HepG2 (cell line): Measurements from ENCODE around the gene PDPR. TPM values are rescaled to one million over a fixed set of nuclear protein-coding genes. Genes with fewer than 3 reads are reported as not detected.

Experiments
- BHLHE40 ChIP-seq: IDR thresholded peaks from 2 replicates; pipeline ENCODE4 v1.6.1; 2011; ENCODE audit warnings: low read length, improper control_type of control experiment
- EEA1 ChIP-seq: sonication (generic); formaldehyde crosslinking; IDR thresholded peaks from 2 replicates; pipeline ENCODE4 v1.5.1; 2020; ENCODE audit warnings: mild to moderate bottlenecking, missing genetic modification reagents, borderline replicate concordance
- GABPB1 ChIP-seq: IDR thresholded peaks from 2 replicates; pipeline ENCODE4 v1.6.1; 2016; ENCODE audit warnings: mild to moderate bottlenecking, missing genetic modification reagents, moderate library complexity, missing compliant biosample characterization
- HOXA3 ChIP-seq: sonication (generic); formaldehyde crosslinking; IDR thresholded peaks from 2 replicates; pipeline ENCODE4 v1.5.0; 2020; ENCODE audit warnings: missing genetic modification reagents
- KDM5B ChIP-seq: sonication (generic); formaldehyde crosslinking; IDR thresholded peaks from 2 replicates; pipeline ENCODE4 v1.4.0; 2020; ENCODE audit warnings: missing genetic modification reagents, mild to moderate bottlenecking, borderline replicate concordance
- MYC ChIP-seq: sonication (generic); formaldehyde crosslinking; IDR thresholded peaks from 2 replicates; pipeline ENCODE4 v1.9.0; 2021; ENCODE audit warnings: missing genetic modification reagents, borderline replicate concordance
- SALL1 ChIP-seq: sonication (generic); formaldehyde crosslinking; IDR thresholded peaks from 2 replicates; pipeline ENCODE4 v1.8.0; 2022; ENCODE audit warnings: mild to moderate bottlenecking, missing genetic modification reagents
- SAP130 ChIP-seq: IDR thresholded peaks from 2 replicates; pipeline ENCODE4 v1.6.1; 2016; ENCODE audit warnings: low read depth
- TARDBP ChIP-seq: sonication (generic); formaldehyde crosslinking; IDR thresholded peaks from 2 replicates; pipeline ENCODE4 v1.8.0; 2022; ENCODE audit warnings: mild to moderate bottlenecking, missing genetic modification reagents
- ZNF563 ChIP-seq: sonication (generic); formaldehyde crosslinking; IDR thresholded peaks from 2 replicates; pipeline ENCODE4 v1.8.0; 2022; ENCODE audit warnings: mild to moderate bottlenecking, moderate library complexity, missing genetic modification reagents
- polyA plus RNA-seq, 8 experiments: library from polyadenylated mRNA; depleted of rRNA in 3 of 8; stranded (reverse) in 7 of 8; unstranded in 1 of 8; fragments of >200 nt; fragmentation: Illumina TruSeq in 4 of 8; extraction: Trizol in 4 of 8; gene quantifications; 2 replicates each; pipeline versions ENCODE4 v1.2.1 to v1.2.3, GENCODE V29; 2011 to 2016; ENCODE audit warnings: low read depth in 4 of 8, missing spikeins in 1 of 8, mixed read lengths in 1 of 8; ENCODE audit not compliant: insufficient read depth in 1 of 8
- total RNA-seq, 5 experiments: library from RNA; depleted of rRNA; stranded (reverse); fragments of >200 nt; fragmentation: Illumina TruSeq; extraction: Trizol; gene quantifications; 2 replicates each; pipeline ENCODE4 v1.2.3, GENCODE V29; 2016; ENCODE audit warnings: low read depth in 1 of 5
- TF ChIP-seq, protein P1 (sequence below): sonication (generic); formaldehyde crosslinking; IDR thresholded peaks from 2 replicates; pipeline ENCODE4 v1.4.0; 2020; ENCODE audit warnings: missing genetic modification reagents
- TF ChIP-seq, protein P2 (sequence below): sonication (generic); formaldehyde crosslinking; IDR thresholded peaks from 2 replicates; pipeline ENCODE4 v1.5.1; 2020; ENCODE audit warnings: missing genetic modification reagents, mild to moderate bottlenecking, borderline replicate concordance
- TF ChIP-seq, protein P3 (sequence below), 2 experiments: sonication (generic) in 1 of 2; formaldehyde crosslinking in 1 of 2; IDR thresholded peaks; 2 replicates each; pipeline versions ENCODE4 v1.4.0 to v1.6.1; 2018 to 2020; ENCODE audit warnings: missing genetic modification reagents in 2 of 2, borderline replicate concordance in 1 of 2, low read depth in 1 of 2, mild to moderate bottlenecking in 1 of 2, missing biosample characterization in 1 of 2
- TF ChIP-seq, protein P4 (sequence below): sonication (generic); formaldehyde crosslinking; IDR thresholded peaks from 2 replicates; pipeline ENCODE4 v1.8.1; 2023; ENCODE audit warnings: mild to moderate bottlenecking, missing genetic modification reagents
- TF ChIP-seq, protein P5 (sequence below): IDR thresholded peaks from 2 replicates; pipeline ENCODE4 v1.4.0; 2020; ENCODE audit warnings: mild to moderate bottlenecking, missing genetic modification reagents

Gene PDPR
- total and polyA plus RNA-seq, 2 of the 13 experiments (the other 11 are each of a cell fraction or from before 2014, with no cell fraction given), result 19.5 to 29.9 TPM

DNA sequence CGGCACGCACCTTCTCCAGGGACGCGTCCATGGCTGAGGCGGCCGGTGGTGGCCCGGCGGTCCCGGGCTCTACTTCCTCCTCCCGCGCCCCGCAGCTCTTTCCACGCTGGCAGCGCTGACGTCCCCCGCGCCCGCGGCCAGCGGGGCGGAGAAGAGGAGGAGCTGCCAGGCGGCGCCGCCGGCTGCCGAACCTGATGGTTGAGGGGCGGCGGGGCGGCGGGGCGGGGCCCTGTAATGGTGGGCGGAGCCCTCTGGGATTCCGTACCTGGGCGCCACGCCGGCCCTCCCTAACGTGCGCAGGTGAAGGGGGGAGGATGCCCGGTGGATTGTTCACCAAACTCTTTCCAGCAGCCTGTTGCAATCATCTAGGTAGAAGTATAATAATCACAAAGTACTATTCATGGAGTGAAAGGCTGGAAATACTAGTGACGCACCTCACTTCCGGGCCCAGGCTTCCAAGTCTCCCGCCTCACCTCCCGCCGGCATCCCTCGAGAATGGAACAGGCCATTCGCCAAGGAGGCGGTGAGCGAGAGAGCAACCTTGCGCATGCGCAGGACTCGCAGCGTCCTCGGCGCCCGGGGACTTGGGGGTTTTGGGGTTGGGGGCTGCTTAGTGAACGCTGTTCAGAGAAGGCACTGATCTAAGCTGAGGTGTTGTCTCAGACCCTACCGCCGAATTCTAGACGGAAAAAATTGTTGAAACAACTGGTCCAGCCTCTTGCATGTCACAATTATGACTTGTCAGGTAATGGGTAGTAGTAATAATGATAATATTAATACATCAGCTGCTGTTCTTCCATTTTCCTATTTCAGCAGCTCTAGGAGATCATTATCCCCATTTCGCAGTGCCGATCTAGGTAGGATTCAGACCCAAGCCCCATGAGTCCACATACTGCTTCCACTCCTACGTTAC, 48.1 kb upstream of the PDPR start (continued):
- TF ChIP-seq, protein P1, sequence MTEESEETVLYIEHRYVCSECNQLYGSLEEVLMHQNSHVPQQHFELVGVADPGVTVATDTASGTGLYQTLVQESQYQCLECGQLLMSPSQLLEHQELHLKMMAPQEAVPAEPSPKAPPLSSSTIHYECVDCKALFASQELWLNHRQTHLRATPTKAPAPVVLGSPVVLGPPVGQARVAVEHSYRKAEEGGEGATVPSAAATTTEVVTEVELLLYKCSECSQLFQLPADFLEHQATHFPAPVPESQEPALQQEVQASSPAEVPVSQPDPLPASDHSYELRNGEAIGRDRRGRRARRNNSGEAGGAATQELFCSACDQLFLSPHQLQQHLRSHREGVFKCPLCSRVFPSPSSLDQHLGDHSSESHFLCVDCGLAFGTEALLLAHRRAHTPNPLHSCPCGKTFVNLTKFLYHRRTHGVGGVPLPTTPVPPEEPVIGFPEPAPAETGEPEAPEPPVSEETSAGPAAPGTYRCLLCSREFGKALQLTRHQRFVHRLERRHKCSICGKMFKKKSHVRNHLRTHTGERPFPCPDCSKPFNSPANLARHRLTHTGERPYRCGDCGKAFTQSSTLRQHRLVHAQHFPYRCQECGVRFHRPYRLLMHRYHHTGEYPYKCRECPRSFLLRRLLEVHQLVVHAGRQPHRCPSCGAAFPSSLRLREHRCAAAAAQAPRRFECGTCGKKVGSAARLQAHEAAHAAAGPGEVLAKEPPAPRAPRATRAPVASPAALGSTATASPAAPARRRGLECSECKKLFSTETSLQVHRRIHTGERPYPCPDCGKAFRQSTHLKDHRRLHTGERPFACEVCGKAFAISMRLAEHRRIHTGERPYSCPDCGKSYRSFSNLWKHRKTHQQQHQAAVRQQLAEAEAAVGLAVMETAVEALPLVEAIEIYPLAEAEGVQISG (CRISPR knock-in tag), result peak; percentile 47
- TF ChIP-seq KDM5B (CRISPR knock-in tag) (0 out of 2 replicates have a peak, but pooled peaks have one; percentile 68), TARDBP (CRISPR knock-in tag) (peak; percentile 63), MYC (CRISPR knock-in tag) (peak; percentile 42; the same call in 1 of the 2 replicates), GABPB1 (CRISPR knock-in tag) (peak; percentile 64), SALL1 (CRISPR knock-in tag) (peak; percentile 84), HOXA3 (CRISPR knock-in tag) (0 out of 2 replicates have a peak, but pooled peaks have one; percentile 18), ZNF563 (CRISPR knock-in tag) (peak; percentile 62; the same call in 1 of the 2 replicates), EEA1 (0 out of 2 replicates have a peak, but pooled peaks have one; percentile 70), BHLHE40 (peak; percentile 81), SAP130 (peak; percentile 86)
- TF ChIP-seq, protein P2, sequence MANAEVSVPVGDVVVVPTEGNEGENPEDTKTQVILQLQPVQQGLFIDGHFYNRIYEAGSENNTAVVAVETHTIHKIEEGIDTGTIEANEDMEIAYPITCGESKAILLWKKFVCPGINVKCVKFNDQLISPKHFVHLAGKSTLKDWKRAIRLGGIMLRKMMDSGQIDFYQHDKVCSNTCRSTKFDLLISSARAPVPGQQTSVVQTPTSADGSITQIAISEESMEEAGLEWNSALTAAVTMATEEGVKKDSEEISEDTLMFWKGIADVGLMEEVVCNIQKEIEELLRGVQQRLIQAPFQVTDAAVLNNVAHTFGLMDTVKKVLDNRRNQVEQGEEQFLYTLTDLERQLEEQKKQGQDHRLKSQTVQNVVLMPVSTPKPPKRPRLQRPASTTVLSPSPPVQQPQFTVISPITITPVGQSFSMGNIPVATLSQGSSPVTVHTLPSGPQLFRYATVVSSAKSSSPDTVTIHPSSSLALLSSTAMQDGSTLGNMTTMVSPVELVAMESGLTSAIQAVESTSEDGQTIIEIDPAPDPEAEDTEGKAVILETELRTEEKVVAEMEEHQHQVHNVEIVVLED (CRISPR knock-in tag), result peak; percentile 84
- TF ChIP-seq, protein P3, sequence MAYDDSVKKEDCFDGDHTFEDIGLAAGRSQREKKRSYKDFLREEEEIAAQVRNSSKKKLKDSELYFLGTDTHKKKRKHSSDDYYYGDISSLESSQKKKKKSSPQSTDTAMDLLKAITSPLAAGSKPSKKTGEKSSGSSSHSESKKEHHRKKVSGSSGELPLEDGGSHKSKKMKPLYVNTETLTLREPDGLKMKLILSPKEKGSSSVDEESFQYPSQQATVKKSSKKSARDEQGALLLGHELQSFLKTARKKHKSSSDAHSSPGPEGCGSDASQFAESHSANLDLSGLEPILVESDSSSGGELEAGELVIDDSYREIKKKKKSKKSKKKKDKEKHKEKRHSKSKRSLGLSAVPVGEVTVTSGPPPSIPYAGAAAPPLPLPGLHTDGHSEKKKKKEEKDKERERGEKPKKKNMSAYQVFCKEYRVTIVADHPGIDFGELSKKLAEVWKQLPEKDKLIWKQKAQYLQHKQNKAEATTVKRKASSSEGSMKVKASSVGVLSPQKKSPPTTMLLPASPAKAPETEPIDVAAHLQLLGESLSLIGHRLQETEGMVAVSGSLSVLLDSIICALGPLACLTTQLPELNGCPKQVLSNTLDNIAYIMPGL (CRISPR knock-in tag; IDR thresholded peaks at IDR 0.05; ENCODE audit: borderline replicate concordance in 1 of 2, low read depth in 1 of 2), result peak; percentile 65 to 85; a peak in 3 of 4 replicates
- TF ChIP-seq, protein P4, sequence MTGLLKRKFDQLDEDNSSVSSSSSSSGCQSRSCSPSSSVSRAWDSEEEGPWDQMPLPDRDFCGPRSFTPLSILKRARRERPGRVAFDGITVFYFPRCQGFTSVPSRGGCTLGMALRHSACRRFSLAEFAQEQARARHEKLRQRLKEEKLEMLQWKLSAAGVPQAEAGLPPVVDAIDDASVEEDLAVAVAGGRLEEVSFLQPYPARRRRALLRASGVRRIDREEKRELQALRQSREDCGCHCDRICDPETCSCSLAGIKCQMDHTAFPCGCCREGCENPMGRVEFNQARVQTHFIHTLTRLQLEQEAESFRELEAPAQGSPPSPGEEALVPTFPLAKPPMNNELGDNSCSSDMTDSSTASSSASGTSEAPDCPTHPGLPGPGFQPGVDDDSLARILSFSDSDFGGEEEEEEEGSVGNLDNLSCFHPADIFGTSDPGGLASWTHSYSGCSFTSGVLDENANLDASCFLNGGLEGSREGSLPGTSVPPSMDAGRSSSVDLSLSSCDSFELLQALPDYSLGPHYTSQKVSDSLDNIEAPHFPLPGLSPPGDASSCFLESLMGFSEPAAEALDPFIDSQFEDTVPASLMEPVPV (CRISPR knock-in tag), result 0 out of 2 replicates have a peak, but pooled peaks have one; percentile 54
- TF ChIP-seq, protein P5, sequence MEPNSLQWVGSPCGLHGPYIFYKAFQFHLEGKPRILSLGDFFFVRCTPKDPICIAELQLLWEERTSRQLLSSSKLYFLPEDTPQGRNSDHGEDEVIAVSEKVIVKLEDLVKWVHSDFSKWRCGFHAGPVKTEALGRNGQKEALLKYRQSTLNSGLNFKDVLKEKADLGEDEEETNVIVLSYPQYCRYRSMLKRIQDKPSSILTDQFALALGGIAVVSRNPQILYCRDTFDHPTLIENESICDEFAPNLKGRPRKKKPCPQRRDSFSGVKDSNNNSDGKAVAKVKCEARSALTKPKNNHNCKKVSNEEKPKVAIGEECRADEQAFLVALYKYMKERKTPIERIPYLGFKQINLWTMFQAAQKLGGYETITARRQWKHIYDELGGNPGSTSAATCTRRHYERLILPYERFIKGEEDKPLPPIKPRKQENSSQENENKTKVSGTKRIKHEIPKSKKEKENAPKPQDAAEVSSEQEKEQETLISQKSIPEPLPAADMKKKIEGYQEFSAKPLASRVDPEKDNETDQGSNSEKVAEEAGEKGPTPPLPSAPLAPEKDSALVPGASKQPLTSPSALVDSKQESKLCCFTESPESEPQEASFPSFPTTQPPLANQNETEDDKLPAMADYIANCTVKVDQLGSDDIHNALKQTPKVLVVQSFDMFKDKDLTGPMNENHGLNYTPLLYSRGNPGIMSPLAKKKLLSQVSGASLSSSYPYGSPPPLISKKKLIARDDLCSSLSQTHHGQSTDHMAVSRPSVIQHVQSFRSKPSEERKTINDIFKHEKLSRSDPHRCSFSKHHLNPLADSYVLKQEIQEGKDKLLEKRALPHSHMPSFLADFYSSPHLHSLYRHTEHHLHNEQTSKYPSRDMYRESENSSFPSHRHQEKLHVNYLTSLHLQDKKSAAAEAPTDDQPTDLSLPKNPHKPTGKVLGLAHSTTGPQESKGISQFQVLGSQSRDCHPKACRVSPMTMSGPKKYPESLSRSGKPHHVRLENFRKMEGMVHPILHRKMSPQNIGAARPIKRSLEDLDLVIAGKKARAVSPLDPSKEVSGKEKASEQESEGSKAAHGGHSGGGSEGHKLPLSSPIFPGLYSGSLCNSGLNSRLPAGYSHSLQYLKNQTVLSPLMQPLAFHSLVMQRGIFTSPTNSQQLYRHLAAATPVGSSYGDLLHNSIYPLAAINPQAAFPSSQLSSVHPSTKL (CRISPR knock-in tag), result peak; percentile 20; the same call in 1 of the 2 replicates
